Endothelial cell of umbilical vein (primary cell): ENCODE results near the gene GRID2. TPM values are rescaled to one million over a fixed set of nuclear protein-coding genes. Genes with fewer than 3 reads are reported as not detected.

Source experiments
- BruUV-seq: library from RNA; stranded (reverse); fragments of 400-500 nt; replicated peaks from 2 replicates; lab custom pipeline; 2021; lab: Mats Ljungman, UMichigan
- CTCF ChIA-PET: fragments of 300-600, 350-600 bp; sonication (Branson Sonifier 250); formaldehyde crosslinking; loops from one replicate; lab custom pipeline; 2021; ENCODE audit warnings: antibody characterized with exemption, inconsistent platforms; lab: Charles Lee
- POLR2A ChIA-PET: fragments of 300-600, 350-600 bp; sonication (Branson Sonifier 250); formaldehyde crosslinking; loops from one replicate; lab custom pipeline; 2021; ENCODE audit warnings: antibody characterized with exemption, inconsistent platforms; lab: Charles Lee
- DNase-seq: peaks from one replicate; pipeline ENCODE4 v3.0.0-alpha.2; 2011; ENCODE audit warnings: low read depth, low spot score
- FAIRE-seq: peaks from 2 replicates; lab custom pipeline; 2011; peaks lifted over from hg19 to GRCh38; lab: Jason Lieb, UNC
- H2AFZ ChIP-seq: 2 replicates; pipeline ENCODE4 v1.6.0; 2012; ENCODE audit warnings: low read depth, low read length, control low read depth, inconsistent platforms
- H3K27ac ChIP-seq: 2 replicates; pipeline ENCODE4 v1.5.1; 2011; ENCODE audit warnings: low read depth, mild to moderate bottlenecking, control low read depth, low read length, moderate library complexity; ENCODE audit not compliant: insufficient read depth
- H3K27me3 ChIP-seq, 2 experiments: 2 replicates each; pipeline versions ENCODE4 v1.6.0 to v1.6.1; 2011; ENCODE audit warnings: low read length in 2 of 2, mixed read lengths in 1 of 2; ENCODE audit not compliant: control insufficient read depth in 2 of 2, insufficient read depth in 2 of 2
- H3K36me3 ChIP-seq, 2 experiments: 2 replicates in 1 of 2; 3 replicates in 1 of 2; pipeline ENCODE4 v1.5.1; 2011; ENCODE audit warnings: low read length in 2 of 2, mild to moderate bottlenecking in 1 of 2, moderate library complexity in 1 of 2; ENCODE audit not compliant: control insufficient read depth in 2 of 2, insufficient read depth in 2 of 2; ENCODE audit errors: extremely low read depth in 1 of 2
- H3K4me1 ChIP-seq: 3 replicates; pipeline ENCODE4 v1.5.1; 2011; ENCODE audit warnings: mild to moderate bottlenecking, low read length; ENCODE audit not compliant: control insufficient read depth, insufficient read depth; ENCODE audit errors: extremely low read depth
- H3K4me2 ChIP-seq: 2 replicates; pipeline ENCODE4 v1.6.1; 2011; ENCODE audit warnings: low read length, control low read depth, mixed read lengths; ENCODE audit not compliant: insufficient read depth
- H3K4me3 ChIP-seq, 3 experiments: fragments of 200-600 bp in 1 of 3; sonication (generic), shearing (Covaris generic) in 1 of 3; replicated peaks in 1 of 3; 2 replicates each; pipeline ENCODE4 v1.5.1; 2011 to 2016; ENCODE audit warnings: control low read depth in 3 of 3, low read length in 3 of 3, mild to moderate bottlenecking in 2 of 3, inconsistent platforms in 1 of 3, low read depth in 1 of 3, moderate library complexity in 1 of 3; ENCODE audit not compliant: insufficient read depth in 1 of 3
- H3K79me2 ChIP-seq: 2 replicates; pipeline ENCODE4 v1.6.0; 2012; ENCODE audit warnings: low read length, inconsistent platforms; ENCODE audit not compliant: control insufficient read depth, insufficient read depth
- H3K9ac ChIP-seq: replicated peaks from 2 replicates; pipeline ENCODE3; 2011; ENCODE audit warnings: low read length, control low read depth; ENCODE audit not compliant: insufficient read depth; ENCODE audit errors: extremely low read depth
- H3K9me1 ChIP-seq: replicated peaks from 3 replicates; pipeline ENCODE4 v1.6.0; 2011; ENCODE audit warnings: mild to moderate bottlenecking, low read length; ENCODE audit not compliant: control insufficient read depth, insufficient read depth; ENCODE audit errors: extremely low read depth
- H3K9me3 ChIP-seq: replicated peaks from 2 replicates; pipeline ENCODE4 v1.5.1; 2012; ENCODE audit warnings: low read length, inconsistent platforms; ENCODE audit not compliant: control insufficient read depth, insufficient read depth
- H4K20me1 ChIP-seq: replicated peaks from 2 replicates; pipeline ENCODE3; 2011; ENCODE audit warnings: mild to moderate bottlenecking, low read length; ENCODE audit not compliant: control insufficient read depth, insufficient read depth; ENCODE audit errors: extremely low read depth
- EZH2 ChIP-seq: IDR thresholded peaks from 2 replicates; pipeline ENCODE4 v1.6.1; 2012; ENCODE audit warnings: borderline replicate concordance, low read depth, mild to moderate bottlenecking, moderate library complexity, low read length, inconsistent platforms; ENCODE audit not compliant: severe bottlenecking
- FOS ChIP-seq: IDR thresholded peaks from 2 replicates; pipeline ENCODE4 v1.6.1; 2011; ENCODE audit warnings: mild to moderate bottlenecking, low read length, moderate library complexity, borderline replicate concordance; ENCODE audit not compliant: insufficient read depth
- GATA2 ChIP-seq: IDR thresholded peaks from 2 replicates; pipeline ENCODE4 v1.7.0; 2011; ENCODE audit warnings: low read depth, mild to moderate bottlenecking, moderate library complexity, mixed read lengths, low read length; ENCODE audit not compliant: insufficient read length, insufficient read depth
- JUN ChIP-seq: IDR thresholded peaks from 2 replicates; pipeline ENCODE4 v1.6.1; 2011; ENCODE audit warnings: borderline replicate concordance, low read depth; ENCODE audit not compliant: insufficient read length, insufficient read depth
- MYC ChIP-seq: IDR thresholded peaks from one replicate; pipeline ENCODE4 v1.6.1; 2011; ENCODE audit warnings: mild to moderate bottlenecking, low read depth, low read length
- POLR2A ChIP-seq: IDR thresholded peaks from 2 replicates; pipeline ENCODE4 v1.6.1; 2012; ENCODE audit warnings: low read depth, mild to moderate bottlenecking, control low read depth, low read length
- POLR2AphosphoS5 ChIP-seq: IDR thresholded peaks from 2 replicates; pipeline ENCODE4 v1.6.1; 2012; ENCODE audit warnings: low read depth, mild to moderate bottlenecking, control low read depth, low read length, moderate library complexity; ENCODE audit not compliant: insufficient read depth
- dilution Hi-C: fragments of 300-500 bp; cut with MboI; formaldehyde crosslinking; loops from one replicate; pipeline ENCODE4 v1.15.0; 2019; ENCODE audit warnings: low sequenced_read_pairs; ENCODE audit not compliant: extremely low pct_ligation_motif_present
- intact Hi-C: fragments of 100-400 bp; cut with micrococcal nuclease; formaldehyde crosslinking; loops from one replicate; pipeline ENCODE4 v1.10.0; 2022
- polyA plus RNA-seq, 4 experiments: library from polyadenylated mRNA; depleted of rRNA in 3 of 4; stranded (reverse) in 3 of 4; unstranded in 1 of 4; fragments of >200 nt; gene quantifications; 2 replicates each; pipeline versions ENCODE4 v1.2.1 to v1.2.3, GENCODE V29; 2011 to 2012; ENCODE audit warnings: missing spikeins in 1 of 4
- total RNA-seq: library from RNA; stranded (reverse); gene quantifications from 2 replicates; pipeline ENCODE4 v1.2.3, GENCODE V29; 2021
- TF ChIP-seq, protein P1 (sequence below), 2 donors: IDR thresholded peaks; 1 replicate in 1 of 2; 2 replicates in 1 of 2; pipeline ENCODE4 v1.5.1; 2011; ENCODE audit warnings: low read length in 2 of 2, mild to moderate bottlenecking in 2 of 2, moderate library complexity in 2 of 2, control low read depth in 1 of 2, inconsistent platforms in 1 of 2, low read depth in 1 of 2; ENCODE audit not compliant: insufficient read depth in 1 of 2; ENCODE audit errors: extremely low read depth in 1 of 2
- TF ChIP-seq, protein P2 (sequence below): IDR thresholded peaks from 2 replicates; pipeline ENCODE4 v1.6.1; 2011; ENCODE audit not compliant: insufficient read depth, insufficient read length

Gene GRID2
- total and polyA plus RNA-seq, 2 donors (not counting 3 experiments of a cell fraction or from before 2014, with no cell fraction given): not detected

DNA sequence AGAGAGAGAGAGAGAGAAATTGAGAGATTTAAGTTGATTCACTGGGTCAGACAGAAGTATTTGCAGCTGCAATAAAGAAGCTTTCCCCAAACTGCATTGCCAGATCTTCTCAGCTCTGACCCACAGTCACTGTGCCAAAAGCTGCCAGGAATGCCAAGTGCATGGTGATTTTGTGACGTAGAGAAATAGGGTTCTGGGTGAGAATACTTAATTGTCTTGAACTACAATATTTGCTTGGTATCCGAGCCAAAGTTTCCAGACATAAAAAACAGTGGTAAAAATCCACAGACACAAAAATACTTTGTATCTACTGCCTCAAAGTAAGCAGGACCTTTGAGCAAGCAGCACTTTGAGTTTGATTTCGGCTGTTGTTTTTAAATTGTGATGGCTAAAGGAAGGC is 331.1 kb downstream of the GRID2 start:
- DNase-seq (no peak), FAIRE-seq (no peak)
- intact Hi-C loops: no loop called here
- dilution Hi-C loops: no loop called here
- Histone ChIP-seq H3K4me1 (no peaks in the 10 kb centered on the region), H3K9me3 (no peaks in the 10 kb centered on the region), H3K9me1 (no peaks in the 10 kb centered on the region), H2AFZ (no peak overlapping the region), H3K79me2 (no peaks in the 10 kb centered on the region), H3K27me3 (no peaks in the 10 kb centered on the region), H3K4me3 (no peak overlapping the region), H3K9ac (no peak overlapping the region), H3K36me3 (no peaks in the 10 kb centered on the region), H3K27ac (no peak overlapping the region), H4K20me1 (no peaks in the 10 kb centered on the region), H3K4me2 (no peak overlapping the region)
- BruUV-seq: no TSS peak
- POLR2A ChIA-PET: no interaction called here
- TF ChIP-seq, protein P1, sequence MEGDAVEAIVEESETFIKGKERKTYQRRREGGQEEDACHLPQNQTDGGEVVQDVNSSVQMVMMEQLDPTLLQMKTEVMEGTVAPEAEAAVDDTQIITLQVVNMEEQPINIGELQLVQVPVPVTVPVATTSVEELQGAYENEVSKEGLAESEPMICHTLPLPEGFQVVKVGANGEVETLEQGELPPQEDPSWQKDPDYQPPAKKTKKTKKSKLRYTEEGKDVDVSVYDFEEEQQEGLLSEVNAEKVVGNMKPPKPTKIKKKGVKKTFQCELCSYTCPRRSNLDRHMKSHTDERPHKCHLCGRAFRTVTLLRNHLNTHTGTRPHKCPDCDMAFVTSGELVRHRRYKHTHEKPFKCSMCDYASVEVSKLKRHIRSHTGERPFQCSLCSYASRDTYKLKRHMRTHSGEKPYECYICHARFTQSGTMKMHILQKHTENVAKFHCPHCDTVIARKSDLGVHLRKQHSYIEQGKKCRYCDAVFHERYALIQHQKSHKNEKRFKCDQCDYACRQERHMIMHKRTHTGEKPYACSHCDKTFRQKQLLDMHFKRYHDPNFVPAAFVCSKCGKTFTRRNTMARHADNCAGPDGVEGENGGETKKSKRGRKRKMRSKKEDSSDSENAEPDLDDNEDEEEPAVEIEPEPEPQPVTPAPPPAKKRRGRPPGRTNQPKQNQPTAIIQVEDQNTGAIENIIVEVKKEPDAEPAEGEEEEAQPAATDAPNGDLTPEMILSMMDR (IDR thresholded peaks at IDR 0.05; ENCODE audit: extremely low read depth in 1 of 2, insufficient read depth in 1 of 2, low read depth in 1 of 2, low read length in 2 of 2): no peak
- TF ChIP-seq MYC (no peak), EZH2 (no peak), POLR2AphosphoS5 (no peak), FOS (no peak), GATA2 (no peak), POLR2A (no peak), JUN (no peak)
- TF ChIP-seq, protein P2, sequence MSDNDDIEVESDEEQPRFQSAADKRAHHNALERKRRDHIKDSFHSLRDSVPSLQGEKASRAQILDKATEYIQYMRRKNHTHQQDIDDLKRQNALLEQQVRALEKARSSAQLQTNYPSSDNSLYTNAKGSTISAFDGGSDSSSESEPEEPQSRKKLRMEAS: no peak
- CTCF ChIA-PET: interaction anchor here (1.4 kb wide), 1 partner anchor 10 kb away, joined by 3 read pairs; no protein-coding TSS in a partner anchor
